Activated effector memory CD4-positive, alpha-beta T cell treated with anti-CD3 and anti-CD28 coated beads, Interleukin-2, amount 50 U/mL, for 16 hours (primary cell): Measurements from ENCODE around the gene APEH.

ENCODE experiments used
- DNase-seq: peaks from one replicate; pipeline ENCODE4 v3.0.0-alpha.2; 2020

APEH gene

GRCh38 chr3:49652218-49652902, 21.8 kb upstream of the APEH start:
- DNase-seq, result no peak

DNA sequence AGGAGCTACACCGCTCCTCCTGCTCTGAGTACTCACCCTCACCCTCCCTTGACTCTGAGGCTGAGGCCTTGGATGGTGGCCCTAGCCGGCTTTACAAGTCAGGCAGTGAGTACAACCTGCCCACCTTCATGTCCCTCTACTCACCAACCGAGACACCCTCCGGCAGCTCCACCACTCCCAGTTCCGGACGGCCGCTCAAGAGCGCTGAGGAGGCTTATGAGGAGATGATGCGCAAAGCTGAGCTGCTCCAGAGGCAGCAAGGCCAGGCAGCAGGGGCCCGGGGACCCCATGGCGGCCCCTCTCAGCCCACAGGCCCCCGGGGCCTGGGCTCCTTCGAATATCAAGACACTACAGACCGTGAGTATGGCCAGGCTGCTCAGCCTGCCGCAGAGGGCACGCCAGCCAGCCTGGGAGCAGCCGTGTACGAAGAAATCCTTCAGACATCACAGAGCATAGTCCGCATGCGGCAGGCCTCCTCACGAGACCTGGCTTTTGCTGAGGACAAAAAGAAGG, 21.2 kb upstream of the APEH start:
- no peak for DNase-seq

DNA sequence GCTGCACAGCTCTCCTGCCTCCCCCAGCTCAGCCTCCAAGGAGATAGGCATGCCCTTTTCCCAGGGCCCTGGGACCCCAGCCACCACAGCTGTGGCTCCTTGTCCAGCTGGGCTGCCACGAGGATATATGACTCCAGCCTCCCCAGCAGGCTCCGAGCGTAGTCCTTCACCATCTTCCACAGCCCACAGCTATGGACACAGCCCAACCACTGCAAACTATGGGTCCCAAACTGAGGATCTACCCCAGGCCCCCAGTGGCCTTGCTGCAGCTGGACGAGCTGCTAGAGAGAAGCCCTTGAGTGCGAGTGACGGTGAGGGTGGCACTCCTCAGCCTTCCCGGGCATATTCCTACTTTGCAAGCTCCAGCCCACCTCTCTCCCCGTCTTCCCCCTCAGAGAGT, 20.5 kb upstream of the APEH start:
- no peak for DNase-seq

DNA sequence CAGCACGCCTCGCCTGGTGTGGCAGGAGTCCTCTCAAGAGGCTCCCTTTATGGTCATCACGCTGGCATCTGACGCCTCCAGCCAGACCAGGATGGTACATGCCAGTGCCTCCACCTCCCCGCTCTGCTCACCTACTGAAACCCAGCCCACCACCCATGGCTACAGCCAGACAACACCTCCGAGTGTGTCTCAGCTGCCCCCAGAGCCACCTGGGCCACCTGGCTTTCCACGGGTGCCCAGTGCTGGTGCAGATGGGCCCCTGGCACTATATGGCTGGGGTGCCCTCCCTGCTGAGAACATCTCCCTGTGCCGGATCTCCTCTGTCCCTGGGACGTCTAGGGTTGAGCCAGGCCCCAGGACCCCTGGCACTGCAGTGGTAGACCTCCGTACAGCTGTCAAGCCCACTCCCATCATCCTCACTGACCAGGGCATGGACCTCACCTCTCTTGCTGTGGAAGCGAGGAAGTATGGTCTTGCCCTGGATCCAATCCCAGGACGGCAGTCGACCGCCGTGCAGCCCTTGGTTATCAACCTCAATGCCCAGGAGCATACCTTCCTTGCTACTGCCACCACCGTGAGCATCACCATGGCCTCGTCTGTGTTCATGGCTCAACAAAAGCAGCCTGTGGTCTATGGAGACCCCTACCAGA, 19.9 kb upstream of the APEH start:
- no peak for DNase-seq

DNA sequence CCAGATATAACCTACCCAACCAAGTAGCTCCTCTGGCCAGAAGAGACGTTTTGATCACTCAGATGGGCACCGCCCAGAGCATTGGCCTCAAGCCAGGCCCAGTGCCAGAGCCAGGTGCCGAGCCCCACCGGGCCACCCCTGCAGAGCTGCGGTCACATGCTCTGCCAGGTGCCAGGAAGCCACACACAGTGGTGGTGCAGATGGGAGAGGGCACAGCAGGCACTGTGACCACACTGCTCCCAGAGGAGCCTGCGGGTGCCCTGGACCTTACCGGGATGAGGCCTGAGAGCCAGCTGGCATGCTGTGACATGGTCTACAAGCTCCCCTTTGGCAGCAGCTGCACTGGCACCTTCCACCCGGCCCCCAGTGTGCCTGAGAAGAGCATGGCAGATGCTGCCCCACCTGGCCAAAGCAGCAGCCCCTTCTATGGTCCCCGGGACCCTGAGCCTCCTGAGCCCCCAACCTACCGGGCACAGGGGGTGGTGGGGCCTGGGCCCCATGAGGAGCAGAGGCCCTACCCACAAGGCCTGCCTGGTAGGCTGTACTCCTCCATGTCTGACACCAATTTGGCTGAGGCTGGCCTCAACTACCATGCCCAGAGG, 19.1 kb upstream of the APEH start:
- DNase-seq, result no peak

DNA sequence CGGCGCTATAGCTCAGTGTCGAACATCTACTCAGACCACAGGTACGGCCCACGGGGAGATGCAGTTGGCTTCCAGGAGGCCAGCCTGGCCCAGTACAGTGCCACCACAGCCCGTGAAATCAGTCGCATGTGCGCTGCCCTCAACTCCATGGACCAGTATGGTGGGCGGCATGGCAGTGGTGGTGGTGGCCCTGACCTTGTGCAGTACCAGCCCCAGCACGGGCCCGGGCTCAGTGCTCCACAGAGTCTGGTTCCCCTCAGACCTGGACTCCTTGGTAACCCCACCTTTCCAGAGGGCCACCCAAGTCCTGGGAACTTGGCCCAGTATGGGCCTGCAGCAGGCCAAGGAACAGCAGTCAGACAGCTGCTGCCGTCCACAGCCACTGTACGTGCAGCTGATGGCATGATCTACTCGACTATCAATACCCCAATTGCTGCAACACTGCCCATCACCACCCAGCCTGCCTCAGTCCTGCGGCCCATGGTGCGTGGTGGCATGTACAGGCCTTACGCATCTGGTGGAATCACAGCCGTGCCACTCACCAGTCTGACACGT, 18.3 kb upstream of the APEH start:
- no peak for DNase-seq

- no peak for DNase-seq
Observed at GRCh38 chr3:49656541-49657112, 17.5 kb upstream of the APEH start.

DNA sequence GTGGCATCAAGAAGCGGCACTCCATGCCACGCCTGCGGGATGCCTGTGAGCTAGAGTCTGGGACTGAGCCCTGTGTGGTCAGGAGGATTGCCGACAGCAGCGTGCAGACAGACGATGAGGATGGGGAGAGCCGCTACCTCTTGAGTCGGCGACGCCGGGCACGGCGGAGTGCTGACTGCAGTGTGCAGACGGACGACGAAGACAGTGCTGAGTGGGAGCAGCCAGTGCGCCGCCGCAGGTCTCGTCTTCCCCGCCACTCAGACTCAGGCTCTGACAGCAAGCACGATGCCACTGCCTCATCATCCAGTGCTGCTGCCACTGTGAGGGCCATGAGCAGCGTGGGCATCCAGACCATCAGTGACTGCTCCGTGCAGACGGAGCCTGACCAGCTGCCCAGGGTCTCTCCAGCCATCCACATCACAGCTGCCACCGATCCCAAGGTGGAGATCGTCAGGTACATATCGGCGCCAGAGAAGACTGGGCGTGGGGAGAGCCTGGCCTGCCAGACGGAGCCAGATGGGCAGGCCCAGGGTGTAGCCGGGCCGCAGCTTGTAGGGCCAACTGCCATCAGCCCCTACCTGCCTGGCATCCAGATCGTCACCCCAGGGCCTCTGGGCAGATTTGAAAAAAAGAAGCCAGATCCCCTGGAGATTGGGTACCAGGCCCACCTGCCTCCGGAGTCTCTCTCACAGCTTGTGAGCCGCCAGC, 16.8 kb upstream of the APEH start:
- DNase-seq, result no peak

DNA sequence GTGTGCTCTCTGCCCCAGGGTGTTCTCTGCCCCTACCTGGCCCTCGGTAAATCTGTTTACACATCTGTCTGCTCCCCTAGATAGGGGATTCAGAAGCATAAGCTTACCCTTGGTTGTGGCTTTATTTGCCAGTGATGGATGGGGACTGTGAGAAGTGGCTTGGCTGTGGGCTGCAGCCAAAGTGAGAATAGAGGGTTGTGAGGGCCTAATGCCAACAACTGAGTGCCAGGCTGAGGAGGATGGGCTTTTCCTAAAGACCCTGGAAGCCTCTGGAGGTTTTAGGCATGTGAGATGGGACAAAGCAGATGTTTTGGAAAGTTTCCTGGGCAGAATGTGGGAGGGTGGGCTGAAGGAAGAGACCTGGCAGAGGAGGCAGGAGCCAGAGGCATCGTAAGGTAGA, 15.4 kb upstream of the APEH start:
- DNase-seq, result no peak

- no peak for DNase-seq
Observed at GRCh38 chr3:49659756-49660155, 14.4 kb upstream of the APEH start.

DNA sequence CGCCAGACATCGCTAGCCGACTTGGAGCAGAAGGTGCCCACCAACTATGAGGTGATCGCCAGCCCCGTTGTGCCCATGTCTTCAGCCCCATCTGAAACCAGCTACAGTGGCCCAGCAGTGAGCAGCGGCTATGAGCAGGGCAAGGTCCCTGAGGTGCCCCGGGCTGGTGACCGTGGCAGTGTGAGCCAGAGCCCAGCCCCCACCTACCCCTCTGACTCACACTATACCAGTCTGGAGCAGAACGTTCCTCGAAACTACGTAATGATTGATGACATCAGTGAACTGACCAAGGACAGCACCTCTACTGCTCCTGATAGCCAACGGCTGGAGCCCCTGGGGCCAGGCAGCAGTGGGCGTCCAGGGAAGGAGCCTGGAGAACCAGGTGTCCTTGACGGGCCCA, 12.9 kb upstream of the APEH start:
- no peak for DNase-seq

DNA sequence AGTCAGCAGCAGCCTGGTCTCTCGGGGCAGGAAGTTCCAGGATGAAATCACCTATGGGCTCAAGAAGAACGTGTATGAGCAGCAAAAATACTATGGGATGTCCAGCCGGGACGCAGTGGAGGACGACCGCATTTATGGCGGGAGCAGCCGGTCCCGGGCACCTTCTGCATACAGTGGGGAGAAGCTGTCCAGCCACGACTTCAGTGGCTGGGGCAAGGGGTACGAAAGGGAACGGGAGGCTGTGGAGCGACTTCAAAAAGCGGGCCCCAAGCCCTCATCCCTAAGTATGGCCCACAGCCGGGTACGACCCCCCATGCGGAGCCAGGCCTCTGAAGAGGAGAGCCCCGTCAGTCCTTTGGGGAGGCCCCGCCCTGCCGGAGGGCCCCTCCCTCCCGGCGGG, 12.1 kb upstream of the APEH start:
- no peak for DNase-seq

DNA sequence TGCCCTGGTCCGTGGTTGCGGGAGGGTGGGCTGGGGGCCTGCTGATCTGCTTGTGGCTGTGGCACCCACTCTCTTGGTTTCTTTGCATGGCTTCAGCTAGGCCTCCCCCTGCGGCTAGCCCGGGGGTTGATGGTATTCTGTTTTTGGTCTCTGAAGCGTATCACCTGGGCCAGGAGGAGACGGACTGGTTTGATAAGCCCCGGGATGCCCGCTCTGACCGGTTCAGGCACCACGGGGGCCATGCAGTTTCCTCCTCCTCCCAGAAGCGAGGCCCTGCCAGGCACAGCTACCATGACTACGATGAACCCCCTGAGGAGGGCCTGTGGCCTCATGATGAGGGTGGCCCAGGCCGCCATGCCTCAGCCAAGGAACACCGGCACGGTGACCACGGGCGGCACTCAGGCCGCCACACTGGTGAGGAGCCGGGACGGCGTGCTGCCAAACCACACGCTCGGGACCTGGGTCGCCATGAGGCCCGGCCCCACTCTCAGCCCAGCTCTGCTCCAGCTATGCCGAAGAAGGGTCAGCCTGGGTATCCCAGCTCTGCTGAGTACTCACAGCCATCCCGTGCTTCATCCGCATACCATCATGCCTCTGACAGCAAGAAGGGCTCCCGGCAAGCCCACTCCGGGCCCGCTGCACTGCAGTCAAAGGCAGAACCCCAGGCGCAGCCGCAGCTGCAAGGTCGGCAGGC, 11.3 kb upstream of the APEH start:
- DNase-seq, result no peak

DNA sequence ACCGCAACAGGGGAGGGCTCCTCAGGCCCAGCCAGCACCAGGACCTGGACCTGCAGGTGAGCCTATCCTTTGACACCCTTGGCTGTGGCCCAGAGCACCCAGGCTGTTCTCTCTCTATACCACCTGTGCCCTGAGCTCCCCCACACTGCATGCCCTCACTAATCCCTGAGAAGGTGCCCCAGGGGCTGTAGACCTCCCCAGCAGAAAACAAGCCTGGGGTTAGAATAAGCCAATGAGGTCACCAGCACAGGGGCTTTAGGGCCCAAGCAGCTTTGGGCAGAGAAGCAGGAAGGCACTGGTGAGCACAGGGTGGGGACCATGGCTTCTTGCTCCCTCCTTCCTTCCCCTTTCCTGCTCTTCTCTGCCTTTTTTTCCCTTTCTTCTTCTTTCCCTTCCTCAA, 10.3 kb upstream of the APEH start:
- no peak for DNase-seq

DNA sequence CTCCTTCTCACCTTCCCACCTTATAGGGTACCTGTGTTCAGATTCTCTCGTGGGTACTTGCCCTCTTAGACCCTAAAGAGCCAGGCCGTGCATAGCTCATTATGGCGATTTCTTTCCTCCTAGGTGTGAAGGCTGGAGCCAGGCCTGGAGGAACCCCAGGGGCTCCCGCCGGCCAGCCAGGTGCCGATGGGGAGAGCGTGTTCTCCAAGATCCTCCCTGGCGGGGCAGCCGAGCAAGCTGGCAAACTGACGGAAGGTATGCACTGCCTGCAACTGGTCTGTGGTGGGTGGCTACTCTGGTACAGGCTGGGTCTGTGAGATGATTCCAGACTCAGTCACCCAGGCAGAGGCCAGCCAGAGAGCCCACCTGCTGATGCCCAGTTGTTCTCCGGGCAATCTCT, 9.9 kb upstream of the APEH start:
- no peak for DNase-seq

DNA sequence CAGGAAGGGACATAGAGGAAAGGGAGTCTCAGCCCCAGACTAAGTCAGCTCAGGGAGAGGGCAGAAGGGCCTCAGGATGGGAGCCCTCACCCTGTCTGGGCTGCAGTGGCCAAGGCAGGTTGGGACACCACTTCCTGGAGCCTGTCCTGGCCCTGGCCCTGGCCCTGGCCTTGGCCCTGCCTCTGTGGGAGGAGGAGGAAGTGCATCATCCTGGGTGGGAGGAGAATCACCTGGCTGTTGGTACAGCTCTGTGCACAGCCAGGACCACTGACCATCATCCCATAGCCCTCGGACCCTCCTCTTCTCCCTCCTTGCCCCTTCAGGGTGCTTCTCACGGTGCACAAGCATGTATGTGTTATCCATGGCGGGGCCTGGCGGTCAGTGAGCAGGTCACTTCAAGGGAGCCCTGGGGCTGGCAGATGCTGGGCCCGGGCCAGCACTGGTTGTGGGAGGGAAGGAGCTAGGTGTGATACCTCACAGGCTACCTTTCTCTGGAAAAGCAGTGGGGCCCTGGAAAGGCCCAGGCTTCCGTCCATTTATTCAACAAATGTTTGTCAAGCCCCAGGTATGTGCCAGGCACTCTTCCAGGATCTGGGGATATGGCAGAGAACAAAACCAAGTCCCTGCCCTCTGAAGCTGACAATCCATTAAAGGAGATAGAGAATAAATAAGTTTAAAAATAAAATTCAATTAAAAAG, 8.2 kb upstream of the APEH start:
- DNase-seq, result no peak

DNA sequence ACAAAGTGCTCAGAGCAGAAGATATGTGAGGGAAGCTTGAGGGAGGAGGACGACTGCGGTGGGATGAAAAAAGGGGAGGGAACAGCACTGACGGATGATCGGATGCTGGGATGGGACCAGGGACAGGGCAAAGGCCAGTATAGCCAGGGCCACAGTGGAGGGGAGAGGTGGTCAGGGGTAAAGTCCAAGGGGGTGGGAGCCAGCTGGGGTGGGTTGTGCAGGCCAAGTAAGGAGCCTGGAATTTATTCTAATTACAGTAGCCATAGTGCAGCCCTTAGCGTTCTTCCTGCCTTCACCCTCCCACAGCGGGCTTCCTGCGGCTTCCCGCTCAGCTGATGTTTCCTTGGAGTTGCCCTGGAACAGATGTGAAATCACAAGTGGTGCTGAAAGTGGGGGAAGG, 7.6 kb upstream of the APEH start:
- no peak for DNase-seq

DNA sequence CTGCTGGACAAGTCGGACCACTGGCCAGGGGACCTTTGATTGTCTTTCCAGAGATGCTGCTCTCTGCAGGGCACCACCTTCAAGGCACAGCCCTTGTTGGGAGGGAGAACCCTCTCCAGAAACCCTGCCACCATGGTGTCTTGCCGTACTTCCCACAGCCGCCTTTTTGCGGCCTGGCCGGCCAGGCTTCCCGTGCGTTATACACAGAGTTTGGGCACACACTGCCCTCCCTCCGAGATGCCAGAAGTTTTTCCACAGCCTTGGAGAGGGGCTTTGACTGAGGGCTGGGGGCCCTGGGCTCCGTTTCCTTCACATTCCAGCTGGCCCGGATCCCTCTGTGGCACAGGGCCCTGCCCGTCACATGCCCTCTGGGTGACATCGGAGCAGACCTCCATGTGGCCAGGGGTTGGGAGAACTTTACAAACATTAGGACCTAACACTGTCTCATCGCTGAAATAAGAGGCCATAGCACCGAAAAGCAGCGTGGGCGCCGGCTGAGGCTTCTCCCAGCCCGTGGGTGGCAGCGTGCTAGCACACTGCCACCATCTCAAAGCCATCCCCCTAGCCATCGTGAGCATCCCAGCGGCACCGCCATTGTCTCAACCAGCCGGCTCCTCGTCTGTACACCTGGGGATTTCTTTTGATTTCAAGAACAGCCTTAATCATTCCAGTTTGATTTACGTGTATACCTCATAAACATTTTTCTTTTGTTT, 6.3 kb upstream of the APEH start:
- DNase-seq, result no peak

DNA sequence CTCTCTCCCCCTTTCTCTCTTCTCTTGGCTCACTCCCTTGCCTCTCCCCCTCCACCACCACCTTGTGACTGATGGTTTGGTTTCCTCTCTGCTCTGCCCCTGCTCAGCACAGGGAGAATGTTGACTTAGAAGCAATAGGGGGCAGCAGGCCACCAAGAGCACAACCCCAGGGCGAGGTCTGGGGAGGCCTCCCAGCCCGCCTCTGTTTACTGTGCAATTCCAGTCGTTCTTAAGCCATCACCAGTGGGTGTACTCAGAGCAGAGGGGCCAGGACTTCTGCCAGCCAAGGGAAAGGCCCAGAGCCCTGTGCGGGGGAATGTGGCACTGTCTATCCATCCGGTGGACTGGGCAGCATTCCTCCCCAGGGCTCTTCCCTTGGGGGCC, 5.7 kb upstream of the APEH start:
- DNase-seq, result no peak

DNA sequence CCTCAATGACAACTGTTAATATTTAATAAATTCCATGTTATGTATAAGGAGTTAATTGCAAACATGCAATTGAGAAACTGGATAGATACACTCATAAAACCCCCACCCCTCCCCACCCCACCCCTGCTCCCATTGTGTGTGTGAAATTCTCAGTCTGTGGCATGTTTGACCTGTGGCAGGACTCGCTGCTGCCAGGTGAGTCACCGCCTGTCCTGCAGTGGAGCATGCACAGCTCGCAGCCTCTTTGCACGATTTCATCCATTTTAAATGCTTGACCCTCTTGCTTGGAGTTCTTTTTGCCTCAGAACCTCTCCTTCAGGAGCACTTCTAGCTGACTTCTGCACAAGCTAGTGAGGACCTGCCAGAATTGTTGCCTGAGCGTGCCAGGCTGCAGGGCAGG, 5.3 kb upstream of the APEH start:
- no peak for DNase-seq

DNA sequence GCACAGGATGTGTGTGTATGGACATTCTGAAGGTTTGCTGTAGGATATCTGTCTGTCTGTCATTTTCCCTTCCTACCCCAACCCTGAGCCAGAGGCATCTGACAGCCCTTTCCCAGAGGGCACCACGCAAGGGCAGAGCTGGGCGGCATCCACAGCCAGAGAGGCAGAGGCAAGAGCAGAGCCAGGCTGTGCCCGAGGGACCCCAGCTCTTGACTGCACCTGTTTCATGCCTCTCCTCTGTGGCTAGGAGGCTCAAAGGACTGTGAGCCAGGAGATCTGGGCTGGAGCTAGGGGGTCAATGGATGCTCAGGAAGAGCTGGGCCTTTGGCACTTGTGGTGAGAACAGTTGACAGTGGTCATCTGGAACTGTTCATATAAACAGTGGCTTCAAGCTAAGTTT, 4.8 kb upstream of the APEH start:
- DNase-seq, result no peak
